Stimulated activated CD8-positive, alpha-beta memory T cell treated with anti-CD3 and anti-CD28 coated beads, Interleukin-12 subunit alpha, Interleukin-12 subunit beta, amount 100 ng/mL, for 1 hour (primary cell): ENCODE data around the gene BSN.

Experiments
- DNase-seq: peaks from one replicate; pipeline ENCODE4 v3.0.0-alpha.2; 2020; ENCODE audit warnings: low read depth

Gene BSN

DNA sequence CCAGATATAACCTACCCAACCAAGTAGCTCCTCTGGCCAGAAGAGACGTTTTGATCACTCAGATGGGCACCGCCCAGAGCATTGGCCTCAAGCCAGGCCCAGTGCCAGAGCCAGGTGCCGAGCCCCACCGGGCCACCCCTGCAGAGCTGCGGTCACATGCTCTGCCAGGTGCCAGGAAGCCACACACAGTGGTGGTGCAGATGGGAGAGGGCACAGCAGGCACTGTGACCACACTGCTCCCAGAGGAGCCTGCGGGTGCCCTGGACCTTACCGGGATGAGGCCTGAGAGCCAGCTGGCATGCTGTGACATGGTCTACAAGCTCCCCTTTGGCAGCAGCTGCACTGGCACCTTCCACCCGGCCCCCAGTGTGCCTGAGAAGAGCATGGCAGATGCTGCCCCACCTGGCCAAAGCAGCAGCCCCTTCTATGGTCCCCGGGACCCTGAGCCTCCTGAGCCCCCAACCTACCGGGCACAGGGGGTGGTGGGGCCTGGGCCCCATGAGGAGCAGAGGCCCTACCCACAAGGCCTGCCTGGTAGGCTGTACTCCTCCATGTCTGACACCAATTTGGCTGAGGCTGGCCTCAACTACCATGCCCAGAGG lies 100.8 kb downstream of the BSN start:
- no peak for DNase-seq

DNA sequence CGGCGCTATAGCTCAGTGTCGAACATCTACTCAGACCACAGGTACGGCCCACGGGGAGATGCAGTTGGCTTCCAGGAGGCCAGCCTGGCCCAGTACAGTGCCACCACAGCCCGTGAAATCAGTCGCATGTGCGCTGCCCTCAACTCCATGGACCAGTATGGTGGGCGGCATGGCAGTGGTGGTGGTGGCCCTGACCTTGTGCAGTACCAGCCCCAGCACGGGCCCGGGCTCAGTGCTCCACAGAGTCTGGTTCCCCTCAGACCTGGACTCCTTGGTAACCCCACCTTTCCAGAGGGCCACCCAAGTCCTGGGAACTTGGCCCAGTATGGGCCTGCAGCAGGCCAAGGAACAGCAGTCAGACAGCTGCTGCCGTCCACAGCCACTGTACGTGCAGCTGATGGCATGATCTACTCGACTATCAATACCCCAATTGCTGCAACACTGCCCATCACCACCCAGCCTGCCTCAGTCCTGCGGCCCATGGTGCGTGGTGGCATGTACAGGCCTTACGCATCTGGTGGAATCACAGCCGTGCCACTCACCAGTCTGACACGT lies 101.5 kb downstream of the BSN start:
- DNase-seq, result no peak

DNA sequence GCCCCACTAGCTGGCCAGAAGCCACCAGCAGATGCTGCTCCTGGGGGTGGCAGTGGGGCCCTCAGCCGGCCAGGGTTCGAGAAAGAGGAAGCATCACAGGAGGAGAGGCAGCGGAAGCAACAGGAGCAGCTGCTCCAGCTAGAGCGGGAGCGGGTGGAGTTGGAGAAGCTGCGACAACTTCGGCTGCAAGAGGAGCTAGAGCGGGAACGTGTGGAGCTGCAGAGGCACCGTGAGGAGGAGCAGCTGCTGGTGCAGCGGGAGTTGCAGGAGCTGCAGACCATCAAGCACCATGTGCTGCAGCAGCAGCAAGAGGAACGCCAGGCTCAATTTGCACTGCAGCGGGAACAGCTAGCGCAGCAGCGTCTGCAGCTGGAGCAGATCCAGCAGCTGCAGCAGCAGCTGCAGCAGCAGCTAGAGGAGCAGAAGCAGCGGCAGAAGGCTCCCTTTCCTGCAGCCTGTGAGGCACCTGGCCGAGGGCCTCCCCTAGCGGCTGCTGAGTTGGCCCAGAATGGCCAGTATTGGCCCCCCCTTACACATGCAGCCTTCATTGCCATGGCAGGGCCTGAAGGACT lies 102.3 kb downstream of the BSN start:
- DNase-seq, result no peak

DNA sequence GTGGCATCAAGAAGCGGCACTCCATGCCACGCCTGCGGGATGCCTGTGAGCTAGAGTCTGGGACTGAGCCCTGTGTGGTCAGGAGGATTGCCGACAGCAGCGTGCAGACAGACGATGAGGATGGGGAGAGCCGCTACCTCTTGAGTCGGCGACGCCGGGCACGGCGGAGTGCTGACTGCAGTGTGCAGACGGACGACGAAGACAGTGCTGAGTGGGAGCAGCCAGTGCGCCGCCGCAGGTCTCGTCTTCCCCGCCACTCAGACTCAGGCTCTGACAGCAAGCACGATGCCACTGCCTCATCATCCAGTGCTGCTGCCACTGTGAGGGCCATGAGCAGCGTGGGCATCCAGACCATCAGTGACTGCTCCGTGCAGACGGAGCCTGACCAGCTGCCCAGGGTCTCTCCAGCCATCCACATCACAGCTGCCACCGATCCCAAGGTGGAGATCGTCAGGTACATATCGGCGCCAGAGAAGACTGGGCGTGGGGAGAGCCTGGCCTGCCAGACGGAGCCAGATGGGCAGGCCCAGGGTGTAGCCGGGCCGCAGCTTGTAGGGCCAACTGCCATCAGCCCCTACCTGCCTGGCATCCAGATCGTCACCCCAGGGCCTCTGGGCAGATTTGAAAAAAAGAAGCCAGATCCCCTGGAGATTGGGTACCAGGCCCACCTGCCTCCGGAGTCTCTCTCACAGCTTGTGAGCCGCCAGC lies 103.1 kb downstream of the BSN start:
- no peak for DNase-seq

DNA sequence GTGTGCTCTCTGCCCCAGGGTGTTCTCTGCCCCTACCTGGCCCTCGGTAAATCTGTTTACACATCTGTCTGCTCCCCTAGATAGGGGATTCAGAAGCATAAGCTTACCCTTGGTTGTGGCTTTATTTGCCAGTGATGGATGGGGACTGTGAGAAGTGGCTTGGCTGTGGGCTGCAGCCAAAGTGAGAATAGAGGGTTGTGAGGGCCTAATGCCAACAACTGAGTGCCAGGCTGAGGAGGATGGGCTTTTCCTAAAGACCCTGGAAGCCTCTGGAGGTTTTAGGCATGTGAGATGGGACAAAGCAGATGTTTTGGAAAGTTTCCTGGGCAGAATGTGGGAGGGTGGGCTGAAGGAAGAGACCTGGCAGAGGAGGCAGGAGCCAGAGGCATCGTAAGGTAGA lies 104.4 kb downstream of the BSN start:
- no peak for DNase-seq

DNA sequence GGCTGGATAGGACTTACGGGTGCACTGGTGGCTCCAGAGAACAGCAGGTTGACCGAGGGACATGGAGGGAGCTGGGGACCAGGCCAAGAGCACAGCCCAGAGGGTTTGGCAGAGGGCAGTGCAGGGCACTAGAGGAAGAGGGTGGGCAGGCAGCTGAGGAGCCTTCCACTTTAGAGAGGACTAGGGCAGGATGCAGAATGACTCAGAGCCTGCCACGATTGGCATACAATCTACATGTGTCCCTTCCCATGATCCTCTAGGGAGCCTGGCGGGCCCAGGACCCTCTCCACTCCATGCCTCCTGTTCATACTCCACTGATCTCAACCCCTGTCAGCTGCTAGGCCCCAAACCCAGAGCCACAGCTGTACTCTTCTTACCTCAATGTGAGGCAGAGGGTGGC lies 105.5 kb downstream of the BSN start:
- no peak for DNase-seq

DNA sequence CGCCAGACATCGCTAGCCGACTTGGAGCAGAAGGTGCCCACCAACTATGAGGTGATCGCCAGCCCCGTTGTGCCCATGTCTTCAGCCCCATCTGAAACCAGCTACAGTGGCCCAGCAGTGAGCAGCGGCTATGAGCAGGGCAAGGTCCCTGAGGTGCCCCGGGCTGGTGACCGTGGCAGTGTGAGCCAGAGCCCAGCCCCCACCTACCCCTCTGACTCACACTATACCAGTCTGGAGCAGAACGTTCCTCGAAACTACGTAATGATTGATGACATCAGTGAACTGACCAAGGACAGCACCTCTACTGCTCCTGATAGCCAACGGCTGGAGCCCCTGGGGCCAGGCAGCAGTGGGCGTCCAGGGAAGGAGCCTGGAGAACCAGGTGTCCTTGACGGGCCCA lies 107.0 kb downstream of the BSN start:
- DNase-seq, result no peak

DNA sequence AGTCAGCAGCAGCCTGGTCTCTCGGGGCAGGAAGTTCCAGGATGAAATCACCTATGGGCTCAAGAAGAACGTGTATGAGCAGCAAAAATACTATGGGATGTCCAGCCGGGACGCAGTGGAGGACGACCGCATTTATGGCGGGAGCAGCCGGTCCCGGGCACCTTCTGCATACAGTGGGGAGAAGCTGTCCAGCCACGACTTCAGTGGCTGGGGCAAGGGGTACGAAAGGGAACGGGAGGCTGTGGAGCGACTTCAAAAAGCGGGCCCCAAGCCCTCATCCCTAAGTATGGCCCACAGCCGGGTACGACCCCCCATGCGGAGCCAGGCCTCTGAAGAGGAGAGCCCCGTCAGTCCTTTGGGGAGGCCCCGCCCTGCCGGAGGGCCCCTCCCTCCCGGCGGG lies 107.7 kb downstream of the BSN start:
- no peak for DNase-seq

DNA sequence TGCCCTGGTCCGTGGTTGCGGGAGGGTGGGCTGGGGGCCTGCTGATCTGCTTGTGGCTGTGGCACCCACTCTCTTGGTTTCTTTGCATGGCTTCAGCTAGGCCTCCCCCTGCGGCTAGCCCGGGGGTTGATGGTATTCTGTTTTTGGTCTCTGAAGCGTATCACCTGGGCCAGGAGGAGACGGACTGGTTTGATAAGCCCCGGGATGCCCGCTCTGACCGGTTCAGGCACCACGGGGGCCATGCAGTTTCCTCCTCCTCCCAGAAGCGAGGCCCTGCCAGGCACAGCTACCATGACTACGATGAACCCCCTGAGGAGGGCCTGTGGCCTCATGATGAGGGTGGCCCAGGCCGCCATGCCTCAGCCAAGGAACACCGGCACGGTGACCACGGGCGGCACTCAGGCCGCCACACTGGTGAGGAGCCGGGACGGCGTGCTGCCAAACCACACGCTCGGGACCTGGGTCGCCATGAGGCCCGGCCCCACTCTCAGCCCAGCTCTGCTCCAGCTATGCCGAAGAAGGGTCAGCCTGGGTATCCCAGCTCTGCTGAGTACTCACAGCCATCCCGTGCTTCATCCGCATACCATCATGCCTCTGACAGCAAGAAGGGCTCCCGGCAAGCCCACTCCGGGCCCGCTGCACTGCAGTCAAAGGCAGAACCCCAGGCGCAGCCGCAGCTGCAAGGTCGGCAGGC lies 108.6 kb downstream of the BSN start:
- no peak for DNase-seq

DNA sequence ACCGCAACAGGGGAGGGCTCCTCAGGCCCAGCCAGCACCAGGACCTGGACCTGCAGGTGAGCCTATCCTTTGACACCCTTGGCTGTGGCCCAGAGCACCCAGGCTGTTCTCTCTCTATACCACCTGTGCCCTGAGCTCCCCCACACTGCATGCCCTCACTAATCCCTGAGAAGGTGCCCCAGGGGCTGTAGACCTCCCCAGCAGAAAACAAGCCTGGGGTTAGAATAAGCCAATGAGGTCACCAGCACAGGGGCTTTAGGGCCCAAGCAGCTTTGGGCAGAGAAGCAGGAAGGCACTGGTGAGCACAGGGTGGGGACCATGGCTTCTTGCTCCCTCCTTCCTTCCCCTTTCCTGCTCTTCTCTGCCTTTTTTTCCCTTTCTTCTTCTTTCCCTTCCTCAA lies 109.6 kb downstream of the BSN start:
- no peak for DNase-seq

DNA sequence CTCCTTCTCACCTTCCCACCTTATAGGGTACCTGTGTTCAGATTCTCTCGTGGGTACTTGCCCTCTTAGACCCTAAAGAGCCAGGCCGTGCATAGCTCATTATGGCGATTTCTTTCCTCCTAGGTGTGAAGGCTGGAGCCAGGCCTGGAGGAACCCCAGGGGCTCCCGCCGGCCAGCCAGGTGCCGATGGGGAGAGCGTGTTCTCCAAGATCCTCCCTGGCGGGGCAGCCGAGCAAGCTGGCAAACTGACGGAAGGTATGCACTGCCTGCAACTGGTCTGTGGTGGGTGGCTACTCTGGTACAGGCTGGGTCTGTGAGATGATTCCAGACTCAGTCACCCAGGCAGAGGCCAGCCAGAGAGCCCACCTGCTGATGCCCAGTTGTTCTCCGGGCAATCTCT lies 110.0 kb downstream of the BSN start:
- DNase-seq, result no peak

DNA sequence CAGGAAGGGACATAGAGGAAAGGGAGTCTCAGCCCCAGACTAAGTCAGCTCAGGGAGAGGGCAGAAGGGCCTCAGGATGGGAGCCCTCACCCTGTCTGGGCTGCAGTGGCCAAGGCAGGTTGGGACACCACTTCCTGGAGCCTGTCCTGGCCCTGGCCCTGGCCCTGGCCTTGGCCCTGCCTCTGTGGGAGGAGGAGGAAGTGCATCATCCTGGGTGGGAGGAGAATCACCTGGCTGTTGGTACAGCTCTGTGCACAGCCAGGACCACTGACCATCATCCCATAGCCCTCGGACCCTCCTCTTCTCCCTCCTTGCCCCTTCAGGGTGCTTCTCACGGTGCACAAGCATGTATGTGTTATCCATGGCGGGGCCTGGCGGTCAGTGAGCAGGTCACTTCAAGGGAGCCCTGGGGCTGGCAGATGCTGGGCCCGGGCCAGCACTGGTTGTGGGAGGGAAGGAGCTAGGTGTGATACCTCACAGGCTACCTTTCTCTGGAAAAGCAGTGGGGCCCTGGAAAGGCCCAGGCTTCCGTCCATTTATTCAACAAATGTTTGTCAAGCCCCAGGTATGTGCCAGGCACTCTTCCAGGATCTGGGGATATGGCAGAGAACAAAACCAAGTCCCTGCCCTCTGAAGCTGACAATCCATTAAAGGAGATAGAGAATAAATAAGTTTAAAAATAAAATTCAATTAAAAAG lies 111.7 kb downstream of the BSN start:
- DNase-seq, result no peak

DNA sequence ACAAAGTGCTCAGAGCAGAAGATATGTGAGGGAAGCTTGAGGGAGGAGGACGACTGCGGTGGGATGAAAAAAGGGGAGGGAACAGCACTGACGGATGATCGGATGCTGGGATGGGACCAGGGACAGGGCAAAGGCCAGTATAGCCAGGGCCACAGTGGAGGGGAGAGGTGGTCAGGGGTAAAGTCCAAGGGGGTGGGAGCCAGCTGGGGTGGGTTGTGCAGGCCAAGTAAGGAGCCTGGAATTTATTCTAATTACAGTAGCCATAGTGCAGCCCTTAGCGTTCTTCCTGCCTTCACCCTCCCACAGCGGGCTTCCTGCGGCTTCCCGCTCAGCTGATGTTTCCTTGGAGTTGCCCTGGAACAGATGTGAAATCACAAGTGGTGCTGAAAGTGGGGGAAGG lies 112.3 kb downstream of the BSN start:
- DNase-seq, result no peak

DNA sequence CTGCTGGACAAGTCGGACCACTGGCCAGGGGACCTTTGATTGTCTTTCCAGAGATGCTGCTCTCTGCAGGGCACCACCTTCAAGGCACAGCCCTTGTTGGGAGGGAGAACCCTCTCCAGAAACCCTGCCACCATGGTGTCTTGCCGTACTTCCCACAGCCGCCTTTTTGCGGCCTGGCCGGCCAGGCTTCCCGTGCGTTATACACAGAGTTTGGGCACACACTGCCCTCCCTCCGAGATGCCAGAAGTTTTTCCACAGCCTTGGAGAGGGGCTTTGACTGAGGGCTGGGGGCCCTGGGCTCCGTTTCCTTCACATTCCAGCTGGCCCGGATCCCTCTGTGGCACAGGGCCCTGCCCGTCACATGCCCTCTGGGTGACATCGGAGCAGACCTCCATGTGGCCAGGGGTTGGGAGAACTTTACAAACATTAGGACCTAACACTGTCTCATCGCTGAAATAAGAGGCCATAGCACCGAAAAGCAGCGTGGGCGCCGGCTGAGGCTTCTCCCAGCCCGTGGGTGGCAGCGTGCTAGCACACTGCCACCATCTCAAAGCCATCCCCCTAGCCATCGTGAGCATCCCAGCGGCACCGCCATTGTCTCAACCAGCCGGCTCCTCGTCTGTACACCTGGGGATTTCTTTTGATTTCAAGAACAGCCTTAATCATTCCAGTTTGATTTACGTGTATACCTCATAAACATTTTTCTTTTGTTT lies 113.6 kb downstream of the BSN start:
- no peak for DNase-seq

DNA sequence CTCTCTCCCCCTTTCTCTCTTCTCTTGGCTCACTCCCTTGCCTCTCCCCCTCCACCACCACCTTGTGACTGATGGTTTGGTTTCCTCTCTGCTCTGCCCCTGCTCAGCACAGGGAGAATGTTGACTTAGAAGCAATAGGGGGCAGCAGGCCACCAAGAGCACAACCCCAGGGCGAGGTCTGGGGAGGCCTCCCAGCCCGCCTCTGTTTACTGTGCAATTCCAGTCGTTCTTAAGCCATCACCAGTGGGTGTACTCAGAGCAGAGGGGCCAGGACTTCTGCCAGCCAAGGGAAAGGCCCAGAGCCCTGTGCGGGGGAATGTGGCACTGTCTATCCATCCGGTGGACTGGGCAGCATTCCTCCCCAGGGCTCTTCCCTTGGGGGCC lies 114.1 kb downstream of the BSN start:
- no peak for DNase-seq

DNA sequence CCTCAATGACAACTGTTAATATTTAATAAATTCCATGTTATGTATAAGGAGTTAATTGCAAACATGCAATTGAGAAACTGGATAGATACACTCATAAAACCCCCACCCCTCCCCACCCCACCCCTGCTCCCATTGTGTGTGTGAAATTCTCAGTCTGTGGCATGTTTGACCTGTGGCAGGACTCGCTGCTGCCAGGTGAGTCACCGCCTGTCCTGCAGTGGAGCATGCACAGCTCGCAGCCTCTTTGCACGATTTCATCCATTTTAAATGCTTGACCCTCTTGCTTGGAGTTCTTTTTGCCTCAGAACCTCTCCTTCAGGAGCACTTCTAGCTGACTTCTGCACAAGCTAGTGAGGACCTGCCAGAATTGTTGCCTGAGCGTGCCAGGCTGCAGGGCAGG lies 114.6 kb downstream of the BSN start:
- DNase-seq, result no peak

DNA sequence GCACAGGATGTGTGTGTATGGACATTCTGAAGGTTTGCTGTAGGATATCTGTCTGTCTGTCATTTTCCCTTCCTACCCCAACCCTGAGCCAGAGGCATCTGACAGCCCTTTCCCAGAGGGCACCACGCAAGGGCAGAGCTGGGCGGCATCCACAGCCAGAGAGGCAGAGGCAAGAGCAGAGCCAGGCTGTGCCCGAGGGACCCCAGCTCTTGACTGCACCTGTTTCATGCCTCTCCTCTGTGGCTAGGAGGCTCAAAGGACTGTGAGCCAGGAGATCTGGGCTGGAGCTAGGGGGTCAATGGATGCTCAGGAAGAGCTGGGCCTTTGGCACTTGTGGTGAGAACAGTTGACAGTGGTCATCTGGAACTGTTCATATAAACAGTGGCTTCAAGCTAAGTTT lies 115.1 kb downstream of the BSN start:
- DNase-seq, result no peak

DNA sequence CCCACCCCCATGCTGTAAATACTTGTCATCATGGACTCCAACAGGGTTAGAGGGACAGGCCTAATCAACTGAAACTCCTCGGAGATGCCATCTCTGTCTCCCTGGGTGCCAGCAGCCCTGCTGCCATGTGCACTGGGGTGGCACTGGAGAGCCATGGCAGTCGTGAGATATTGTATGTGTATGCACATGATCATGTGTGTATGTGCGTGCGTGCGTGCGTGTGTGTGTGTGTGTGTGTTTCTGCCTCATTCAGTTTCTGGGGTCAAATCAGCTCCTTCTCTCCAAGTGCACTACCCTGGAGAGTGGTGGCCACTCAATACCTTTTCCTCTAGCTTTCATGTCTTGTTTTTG lies 116.6 kb downstream of the BSN start:
- DNase-seq, result no peak

DNA sequence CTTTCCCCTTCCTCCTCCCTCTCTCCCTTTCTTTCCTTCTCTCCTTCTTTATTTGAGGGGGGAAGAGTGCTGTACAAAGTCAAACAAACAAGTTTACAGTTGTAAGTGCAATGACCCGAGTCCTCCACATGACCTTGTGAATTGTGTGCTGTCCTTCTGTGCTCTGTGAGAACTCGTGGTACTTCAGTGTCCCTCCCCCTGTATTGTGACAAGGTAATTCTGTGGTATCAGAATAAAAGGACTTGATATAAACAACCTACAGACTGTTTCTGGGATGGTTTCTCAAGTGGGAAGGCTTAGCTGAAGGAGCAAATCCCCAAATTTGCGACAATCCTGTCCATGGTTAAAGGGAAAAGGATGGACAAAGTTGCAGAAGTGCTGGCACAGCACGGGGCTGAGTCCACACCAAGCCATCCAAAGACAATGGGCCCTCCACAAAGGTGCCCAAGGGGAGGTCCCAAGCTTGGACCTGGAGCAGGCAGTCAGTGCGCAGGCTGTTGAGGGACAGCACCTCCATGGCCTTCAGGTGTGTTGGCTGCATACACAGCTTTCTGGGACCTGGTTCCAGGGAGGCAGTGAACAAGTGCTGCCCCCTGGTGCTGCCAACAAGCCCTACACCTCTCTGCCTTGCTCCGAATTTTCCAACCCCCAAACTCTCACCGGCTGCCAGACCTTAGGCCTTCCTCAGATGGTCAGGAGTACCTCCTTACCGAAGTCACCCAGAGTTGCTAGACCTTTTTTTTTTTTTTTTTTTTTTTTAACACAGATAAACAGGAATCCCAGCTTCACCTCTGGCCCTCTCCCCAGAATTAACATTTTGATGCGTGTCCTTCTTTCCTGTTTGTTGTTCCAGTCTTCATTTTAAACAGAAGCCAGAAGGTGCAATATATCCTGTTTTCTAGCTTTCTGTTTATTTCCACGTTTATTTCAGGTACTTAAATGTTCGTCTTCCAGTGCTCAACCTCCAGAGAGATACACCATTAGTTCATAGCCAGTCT lies 117.3 kb downstream of the BSN start:
- DNase-seq, result peak; percentile 53

DNA sequence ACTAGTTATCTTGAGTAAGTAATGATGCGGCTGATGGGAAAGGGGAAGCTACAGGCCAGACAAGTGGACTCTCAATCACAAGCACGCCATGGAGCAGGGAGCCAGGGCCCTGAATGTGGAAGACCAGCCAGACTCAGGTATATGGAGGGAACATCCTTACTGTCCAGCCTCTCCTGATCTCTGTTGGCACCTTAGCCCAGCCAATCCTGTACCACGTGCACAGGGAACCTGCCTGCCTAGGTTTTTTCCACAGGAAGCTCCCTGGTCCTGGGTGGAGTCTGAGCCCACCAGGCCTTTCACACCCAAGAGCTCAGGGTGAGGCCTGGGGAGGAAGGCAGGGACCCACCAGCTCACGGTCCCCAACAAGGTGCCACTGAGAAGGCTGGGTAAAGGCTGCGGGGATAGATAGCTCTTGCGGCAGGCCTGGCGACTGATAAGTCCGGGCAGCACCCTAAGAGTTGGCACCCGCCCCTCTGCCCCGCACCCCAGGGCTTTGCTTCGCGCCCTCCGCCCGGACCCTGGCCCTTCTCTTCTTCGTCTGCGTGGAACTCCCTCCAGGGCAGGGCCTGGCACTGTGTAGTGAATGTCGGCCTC lies 118.9 kb downstream of the BSN start:
- DNase-seq, result no peak
